Measurements from ENCODE around the gene WFDC9.
"Not testable (repeated sequence)": the region's sequence is repeated elsewhere in the genome, so short reads cannot be mapped to it uniquely, and the experiment has no call there.

- TF ChIP-seq CTCF (IDR thresholded peaks at IDR 0.05; ENCODE audit: low read depth, low read length, missing input control); RAD21 (IDR thresholded peaks at IDR 0.05); JUND (IDR thresholded peaks at IDR 0.05); ZBTB33 (IDR thresholded peaks at IDR 0.05); TAF1 (conservative IDR thresholded peaks at IDR 0.05); YY1 (IDR thresholded peaks at IDR 0.05); GABPA (IDR thresholded peaks at IDR 0.05 in 1 of 2, conservative IDR thresholded peaks at IDR 0.05 in 1 of 2); MAX (IDR thresholded peaks at IDR 0.05): not testable (repeated sequence)
Observed at GRCh38 chr20:45641076-45641475, 10.0 kb upstream of the WFDC9 start.
